Neural progenitor cell (in vitro differentiated cells): Measurements from ENCODE around the gene PIRT.

ENCODE experiments used
- EZH2phosphoT487 ChIP-seq: fragments of 200-600 bp; sonication (generic); IDR thresholded peaks from 2 replicates; pipeline ENCODE4 v1.6.1; 2017; ENCODE audit warnings: antibody characterized with exemption
- TF ChIP-seq, protein P1 (sequence below): fragments of 200-600 bp; sonication (generic); IDR thresholded peaks from 2 replicates; pipeline ENCODE4 v1.5.1; 2017; ENCODE audit warnings: antibody characterized with exemption, mild to moderate bottlenecking

DNA sequence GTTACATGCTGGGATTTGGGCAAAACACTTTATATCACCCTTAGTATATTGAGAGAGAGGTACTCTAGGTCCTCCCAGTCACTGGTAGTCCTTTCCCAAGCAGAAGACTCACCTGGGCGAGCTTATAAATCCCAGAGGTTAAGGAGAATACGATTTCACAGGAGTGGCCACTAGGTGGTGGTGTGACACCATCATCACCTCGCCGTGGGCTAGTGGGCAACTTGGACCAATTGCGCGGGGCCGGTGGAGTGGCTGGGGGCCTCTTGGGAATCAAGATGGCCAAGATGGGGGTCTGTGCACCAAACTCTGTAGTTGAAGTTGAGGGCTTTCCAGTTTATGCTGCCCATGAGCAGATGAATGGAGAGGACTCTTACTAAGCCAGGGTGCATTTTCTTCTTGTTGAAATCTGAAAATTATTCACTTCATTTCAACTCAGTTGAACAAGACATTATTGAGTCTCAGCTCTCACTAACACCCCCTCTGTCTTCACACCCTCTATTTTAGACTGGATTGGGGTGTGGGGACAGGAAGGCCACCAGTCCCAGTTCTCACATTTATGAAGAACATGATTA is 38.2 kb upstream of the PIRT start:
- TF ChIP-seq, protein P1, sequence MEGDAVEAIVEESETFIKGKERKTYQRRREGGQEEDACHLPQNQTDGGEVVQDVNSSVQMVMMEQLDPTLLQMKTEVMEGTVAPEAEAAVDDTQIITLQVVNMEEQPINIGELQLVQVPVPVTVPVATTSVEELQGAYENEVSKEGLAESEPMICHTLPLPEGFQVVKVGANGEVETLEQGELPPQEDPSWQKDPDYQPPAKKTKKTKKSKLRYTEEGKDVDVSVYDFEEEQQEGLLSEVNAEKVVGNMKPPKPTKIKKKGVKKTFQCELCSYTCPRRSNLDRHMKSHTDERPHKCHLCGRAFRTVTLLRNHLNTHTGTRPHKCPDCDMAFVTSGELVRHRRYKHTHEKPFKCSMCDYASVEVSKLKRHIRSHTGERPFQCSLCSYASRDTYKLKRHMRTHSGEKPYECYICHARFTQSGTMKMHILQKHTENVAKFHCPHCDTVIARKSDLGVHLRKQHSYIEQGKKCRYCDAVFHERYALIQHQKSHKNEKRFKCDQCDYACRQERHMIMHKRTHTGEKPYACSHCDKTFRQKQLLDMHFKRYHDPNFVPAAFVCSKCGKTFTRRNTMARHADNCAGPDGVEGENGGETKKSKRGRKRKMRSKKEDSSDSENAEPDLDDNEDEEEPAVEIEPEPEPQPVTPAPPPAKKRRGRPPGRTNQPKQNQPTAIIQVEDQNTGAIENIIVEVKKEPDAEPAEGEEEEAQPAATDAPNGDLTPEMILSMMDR = peak; percentile 79
- no peak for TF ChIP-seq EZH2phosphoT487
